Activated CD4-positive, alpha-beta memory T cell treated with anti-CD3 and anti-CD28 coated beads, Interleukin-2, amount 10 ng/mL, durations not matched to agents 7 days and 5 days (primary cell): ENCODE data around the gene HOXA3. TPM values are rescaled to one million over a fixed set of nuclear protein-coding genes. Genes with fewer than 3 reads are reported as not detected.
A peak's percentile ranks its signal among the peaks of the same experiment; 100 is the strongest.

Experiments
- CTCF ChIA-PET: fragments of 350-600 bp; sonication (Branson Sonifier 250); formaldehyde crosslinking; loops from one replicate; lab custom pipeline; 2021; ENCODE audit warnings: antibody characterized with exemption, inconsistent platforms; lab: Charles Lee
- POLR2A ChIA-PET: fragments of 350-600 bp; sonication (Branson Sonifier 250); formaldehyde crosslinking; loops from one replicate; lab custom pipeline; 2021; ENCODE audit warnings: antibody characterized with exemption; lab: Charles Lee
- DNase-seq: peaks from one replicate; pipeline ENCODE4 v3.0.0-alpha.2; 2020
- H3K27ac Mint-ChIP-seq: one replicate; pipeline ENCODE4 v1.8.0; 2021; ENCODE audit warnings: mild to moderate bottlenecking, mixed read lengths
- H3K27me3 Mint-ChIP-seq: one replicate; pipeline ENCODE4 v1.8.0; 2021; ENCODE audit warnings: mixed read lengths
- H3K36me3 Mint-ChIP-seq: one replicate; pipeline ENCODE4 v1.8.0; 2021; ENCODE audit warnings: low read depth, mixed read lengths
- H3K4me1 Mint-ChIP-seq: one replicate; pipeline ENCODE4 v1.8.0; 2021; ENCODE audit warnings: mixed read lengths
- H3K4me3 Mint-ChIP-seq: one replicate; pipeline ENCODE4 v1.8.0; 2021; ENCODE audit warnings: mild to moderate bottlenecking, mixed read lengths
- H3K9me3 Mint-ChIP-seq: one replicate; pipeline ENCODE4 v1.8.0; 2021; ENCODE audit warnings: mixed read lengths
- total RNA-seq, 2 experiments: library from RNA; stranded (reverse); gene quantifications; one replicate each; pipeline ENCODE4 v1.2.3, GENCODE V29; 2021

Gene HOXA3
- total RNA-seq, 2 experiments from 2014 or later, result not detected

- POLR2A ChIA-PET, result interaction anchor here (0.7 kb wide), 1 partner anchor 104 kb away, joined by 3 read pairs; no protein-coding TSS in a partner anchor
- CTCF ChIA-PET, result no interaction called here
- H3K9me3 Mint-ChIP-seq, result no peaks in the 10 kb centered on the region
- no peak for DNase-seq
- no peak overlapping the region for H3K27ac Mint-ChIP-seq
- peaks cover 20% of the 10 kb centered on the region for H3K4me1 Mint-ChIP-seq
- peaks cover 60% of the 10 kb centered on the region for H3K27me3 Mint-ChIP-seq
- H3K36me3 Mint-ChIP-seq, result no peaks in the 10 kb centered on the region
- no peak overlapping the region for H3K4me3 Mint-ChIP-seq
Measured at GRCh38 chr7:27134392-27134791, 18.0 kb downstream of the HOXA3 start.

GRCh38 chr7:27133409-27134231, 18.8 kb downstream of the HOXA3 start:
- ChIA-PET POLR2A (no interaction called here), CTCF (no interaction called here)
- H3K27me3 Mint-ChIP-seq, result peaks cover 62% of the 10 kb centered on the region
- H3K4me1 Mint-ChIP-seq, result peaks cover 20% of the 10 kb centered on the region
- DNase-seq, result no peak
- H3K9me3 Mint-ChIP-seq, result no peaks in the 10 kb centered on the region
- H3K4me3 Mint-ChIP-seq, result no peak overlapping the region
- H3K36me3 Mint-ChIP-seq, result no peaks in the 10 kb centered on the region
- H3K27ac Mint-ChIP-seq, result no peak overlapping the region

GRCh38 chr7:27132978-27133377, 19.4 kb downstream of the HOXA3 start:
- no peaks in the 10 kb centered on the region for H3K9me3 Mint-ChIP-seq
- CTCF ChIA-PET, result no interaction called here
- no peak overlapping the region for H3K4me3 Mint-ChIP-seq
- H3K27me3 Mint-ChIP-seq, result peaks cover 65% of the 10 kb centered on the region
- POLR2A ChIA-PET, result no interaction called here
- H3K4me1 Mint-ChIP-seq, result peaks cover 20% of the 10 kb centered on the region
- H3K27ac Mint-ChIP-seq, result no peak overlapping the region
- DNase-seq, result no peak
- H3K36me3 Mint-ChIP-seq, result no peaks in the 10 kb centered on the region

GRCh38 chr7:27132214-27132613, 20.2 kb downstream of the HOXA3 start:
- Mint-ChIP-seq H3K27me3 (peaks cover 65% of the 10 kb centered on the region), H3K4me1 (peaks cover 20% of the 10 kb centered on the region), H3K4me3 (no peak overlapping the region), H3K36me3 (no peaks in the 10 kb centered on the region), H3K27ac (no peak overlapping the region), H3K9me3 (no peaks in the 10 kb centered on the region)
- POLR2A ChIA-PET, result no interaction called here
- DNase-seq, result no peak
- CTCF ChIA-PET, result interaction anchor here (0.9 kb wide), 1 partner anchor 18 kb away, joined by 3 read pairs; no protein-coding TSS in a partner anchor

GRCh38 chr7:27131390-27131819, 21.0 kb downstream of the HOXA3 start:
- no peaks in the 10 kb centered on the region for H3K36me3 Mint-ChIP-seq
- H3K4me1 Mint-ChIP-seq, result peaks cover 20% of the 10 kb centered on the region
- H3K27ac Mint-ChIP-seq, result no peak overlapping the region
- ChIA-PET CTCF (interaction anchor here (0.9 to 1.3 kb wide), 2 partner anchors 19 to 450 kb away, joined by 3 to 4 read pairs; no protein-coding TSS in a partner anchor), POLR2A (no interaction called here)
- no peaks in the 10 kb centered on the region for H3K9me3 Mint-ChIP-seq
- peak overlapping the region; percentile 40 for H3K4me3 Mint-ChIP-seq
- no peak for DNase-seq
- peaks cover 65% of the 10 kb centered on the region for H3K27me3 Mint-ChIP-seq

GRCh38 chr7:27130540-27131389, 21.6 kb downstream of the HOXA3 start, which contains the start of gene HOXA4:
Gene HOXA4, minus strand, starts transcription at chr7:27130757. Its CDS starts 24 bp downstream, at chr7:27130733.
- ChIA-PET CTCF (interaction anchor here (0.9 to 1.3 kb wide), 2 partner anchors 20 to 449 kb away, joined by 3 to 4 read pairs; no protein-coding TSS in a partner anchor), POLR2A (no interaction called here)
- Mint-ChIP-seq H3K27ac (no peak within 1 kb of the TSS), H3K27me3 (peaks cover 62% of the 10 kb centered on the region), H3K36me3 (no peaks in the 10 kb centered on the region), H3K4me1 (peaks cover 18% of the 10 kb centered on the region), H3K4me3 (peak within 1 kb of the TSS; percentile 44), H3K9me3 (no peaks in the 10 kb centered on the region)
- peak; percentile 65 for DNase-seq

- peaks cover 55% of the 10 kb centered on the region for H3K27me3 Mint-ChIP-seq
- CTCF ChIA-PET, result no interaction called here
- no peaks in the 10 kb centered on the region for H3K36me3 Mint-ChIP-seq
- no peak for DNase-seq
- H3K4me3 Mint-ChIP-seq, result no peak overlapping the region
- no peaks in the 10 kb centered on the region for H3K9me3 Mint-ChIP-seq
- peaks cover 12% of the 10 kb centered on the region for H3K4me1 Mint-ChIP-seq
- no peak overlapping the region for H3K27ac Mint-ChIP-seq
- POLR2A ChIA-PET, result no interaction called here
Measured at GRCh38 chr7:27129729-27130539, 22.4 kb downstream of the HOXA3 start.

GRCh38 chr7:27128776-27129728, 23.3 kb downstream of the HOXA3 start:
- H3K4me1 Mint-ChIP-seq, result peaks cover 4% of the 10 kb centered on the region
- CTCF ChIA-PET, result no interaction called here
- no peak overlapping the region for H3K4me3 Mint-ChIP-seq
- POLR2A ChIA-PET, result no interaction called here
- no peak for DNase-seq
- no peak overlapping the region for H3K27ac Mint-ChIP-seq
- peaks cover 47% of the 10 kb centered on the region for H3K27me3 Mint-ChIP-seq
- no peaks in the 10 kb centered on the region for H3K36me3 Mint-ChIP-seq
- H3K9me3 Mint-ChIP-seq, result no peaks in the 10 kb centered on the region

GRCh38 chr7:27128034-27128433, 24.3 kb downstream of the HOXA3 start:
- peaks cover 39% of the 10 kb centered on the region for H3K27me3 Mint-ChIP-seq
- no peak overlapping the region for H3K27ac Mint-ChIP-seq
- no peaks in the 10 kb centered on the region for H3K36me3 Mint-ChIP-seq
- H3K4me3 Mint-ChIP-seq, result no peak overlapping the region
- H3K9me3 Mint-ChIP-seq, result no peaks in the 10 kb centered on the region
- no peak for DNase-seq
- ChIA-PET POLR2A (no interaction called here), CTCF (no interaction called here)
- H3K4me1 Mint-ChIP-seq, result no peaks in the 10 kb centered on the region

- no peaks in the 10 kb centered on the region for H3K36me3 Mint-ChIP-seq
- CTCF ChIA-PET, result interaction anchor here (0.7 kb wide), 1 partner anchor 25 kb away, joined by 3 read pairs; no protein-coding TSS in a partner anchor
- H3K4me1 Mint-ChIP-seq, result no peaks in the 10 kb centered on the region
- peaks cover 30% of the 10 kb centered on the region for H3K27me3 Mint-ChIP-seq
- no peak for DNase-seq
- H3K4me3 Mint-ChIP-seq, result no peak overlapping the region
- H3K9me3 Mint-ChIP-seq, result no peaks in the 10 kb centered on the region
- POLR2A ChIA-PET, result no interaction called here
- H3K27ac Mint-ChIP-seq, result no peak overlapping the region
Measured at GRCh38 chr7:27126596-27127327, 25.6 kb downstream of the HOXA3 start.

- no peak overlapping the region for H3K27ac Mint-ChIP-seq
- no peaks in the 10 kb centered on the region for H3K4me1 Mint-ChIP-seq
- H3K36me3 Mint-ChIP-seq, result no peaks in the 10 kb centered on the region
- CTCF ChIA-PET, result no interaction called here
- no peak overlapping the region for H3K4me3 Mint-ChIP-seq
- POLR2A ChIA-PET, result no interaction called here
- DNase-seq, result no peak
- H3K9me3 Mint-ChIP-seq, result no peaks in the 10 kb centered on the region
- peaks cover 27% of the 10 kb centered on the region for H3K27me3 Mint-ChIP-seq
Measured at GRCh38 chr7:27125986-27126394, 26.4 kb downstream of the HOXA3 start.
